HepG2 (cell line): ENCODE measurements around the gene MYO3A. TPM values are rescaled to one million over a fixed set of nuclear protein-coding genes. Genes with fewer than 3 reads are reported as not detected.

Experiments used
- ATAC-seq: fragments of 200-7000 bp; cut with Tn5 transposase; 3 replicates; pipeline ENCODE4 v1.9.1; 2020; ENCODE audit warnings: mild to moderate bottlenecking, moderate library complexity
- BruUV-seq: library from RNA; stranded (reverse); fragments of 400-500 nt; replicated peaks from 2 replicates; lab custom pipeline; 2021; lab: Mats Ljungman, UMichigan
- CTCF ChIA-PET: fragments of 300-600 bp; formaldehyde crosslinking; extraction: SDS; loops from one replicate; lab custom pipeline; 2021; ENCODE audit warnings: low total read pairs, inconsistent platforms, low intra/inter-chr PET ratio; lab: Yijun Ruan, JAX
- POLR2A ChIA-PET: fragments of 350-600 bp; sonication (Branson Sonifier 250); formaldehyde crosslinking; loops from one replicate; lab custom pipeline; 2020; ENCODE audit warnings: antibody characterized with exemption, inconsistent platforms; lab: Yijun Ruan, JAX
- DNase-seq: peaks from one replicate; pipeline ENCODE4 v3.0.0-alpha.2; 2015; ENCODE audit warnings: low spot score
- FAIRE-seq: peaks from 3 replicates; lab custom pipeline; 2011; peaks lifted over from hg19 to GRCh38; lab: Jason Lieb, UNC
- H2AFZ ChIP-seq: one replicate; pipeline ENCODE4 v1.6.1; 2011; ENCODE audit warnings: low read length, inconsistent platforms
- H3K27ac ChIP-seq: fragments of 300-600 bp; 3 replicates; pipeline ENCODE4 v1.8.0; 2011; ENCODE audit warnings: mixed run types, mild to moderate bottlenecking, mixed read lengths, low read length, inconsistent platforms; ENCODE audit not compliant: insufficient read depth; ENCODE audit errors: extremely low read length
- H3K27me3 ChIP-seq, 2 experiments: fragments of 200-600 bp in 1 of 2; 2 replicates in 1 of 2; 3 replicates in 1 of 2; pipeline versions ENCODE4 v1.6.0 to v1.8.0; 2011; ENCODE audit warnings: low read length in 2 of 2, mild to moderate bottlenecking in 2 of 2, moderate library complexity in 2 of 2, inconsistent platforms in 1 of 2; ENCODE audit not compliant: insufficient read depth in 2 of 2, control insufficient read depth in 1 of 2
- H3K36me3 ChIP-seq, 2 experiments: fragments of 200-600 bp in 1 of 2; replicated peaks in 1 of 2; 2 replicates in 1 of 2; 3 replicates in 1 of 2; pipeline versions ENCODE4 v1.5.1 to v1.8.0; 2011; ENCODE audit warnings: low read length in 2 of 2, inconsistent platforms in 1 of 2; ENCODE audit not compliant: insufficient read depth in 2 of 2, control insufficient read depth in 1 of 2
- H3K4me1 ChIP-seq: 2 replicates; pipeline ENCODE4 v1.5.1; 2012; ENCODE audit warnings: low read length, inconsistent platforms; ENCODE audit not compliant: insufficient read depth
- H3K4me2 ChIP-seq: 2 replicates; pipeline ENCODE4 v1.6.0; 2011; ENCODE audit warnings: low read depth, low read length, inconsistent platforms
- H3K4me3 ChIP-seq, 3 experiments: fragments of 200-600 bp in 1 of 3; sonication (generic), shearing (Covaris generic) in 1 of 3; replicated peaks in 1 of 3; 2 replicates each; pipeline ENCODE4 v1.5.1; 2011 to 2016; ENCODE audit warnings: low read length in 3 of 3, inconsistent platforms in 2 of 3, low read depth in 2 of 3, mild to moderate bottlenecking in 2 of 3, control low read depth in 1 of 3, mixed read lengths in 1 of 3; ENCODE audit not compliant: insufficient read depth in 1 of 3
- H3K79me2 ChIP-seq: one replicate; pipeline ENCODE4 v1.6.1; 2011; ENCODE audit warnings: low read length, inconsistent platforms; ENCODE audit not compliant: insufficient read depth
- H3K9ac ChIP-seq: 2 replicates; pipeline ENCODE4 v1.6.0; 2011; ENCODE audit warnings: mild to moderate bottlenecking, low read depth, low read length, inconsistent platforms; ENCODE audit not compliant: insufficient read depth
- H3K9me3 ChIP-seq: 2 replicates; pipeline ENCODE4 v1.5.1; 2012; ENCODE audit warnings: mild to moderate bottlenecking, low read length
- H4K20me1 ChIP-seq: 2 replicates; pipeline ENCODE4 v1.6.0; 2011; ENCODE audit warnings: inconsistent platforms, mild to moderate bottlenecking, low read length, moderate library complexity; ENCODE audit not compliant: insufficient read depth
- GPN1 ChIP-seq: sonication (generic); formaldehyde crosslinking; IDR thresholded peaks from 2 replicates; pipeline ENCODE4 v1.5.1; 2020; ENCODE audit warnings: missing genetic modification reagents, borderline replicate concordance
- IKZF1 ChIP-seq: fragments of 450-650 bp; IDR thresholded peaks from 2 replicates; pipeline ENCODE4 v1.7.1; 2016
- JUND ChIP-seq: sonication (generic); formaldehyde crosslinking; IDR thresholded peaks from 2 replicates; pipeline ENCODE4 v1.8.0; 2022; ENCODE audit warnings: mild to moderate bottlenecking, missing genetic modification reagents
- MTF1 ChIP-seq: sonication (generic); formaldehyde crosslinking; IDR thresholded peaks from 2 replicates; pipeline ENCODE4 v1.5.0; 2020; ENCODE audit warnings: missing genetic modification reagents
- MYNN ChIP-seq: sonication (generic); formaldehyde crosslinking; IDR thresholded peaks from 2 replicates; pipeline ENCODE4 v1.4.0; 2020; ENCODE audit warnings: mild to moderate bottlenecking, low read depth, missing genetic modification reagents
- NFRKB ChIP-seq: fragments of 450-650 bp; IDR thresholded peaks from 2 replicates; pipeline ENCODE4 v1.6.1; 2017
- RFXANK ChIP-seq: IDR thresholded peaks from 2 replicates; pipeline ENCODE4 v1.6.1; 2016
- TRIM24 ChIP-seq: sonication (generic); formaldehyde crosslinking; IDR thresholded peaks from 2 replicates; pipeline ENCODE4 v1.8.0; 2022; ENCODE audit warnings: mild to moderate bottlenecking, missing genetic modification reagents
- ZFP82 ChIP-seq: sonication (generic); formaldehyde crosslinking; IDR thresholded peaks from 2 replicates; pipeline ENCODE4 v1.5.1; 2020; ENCODE audit warnings: mild to moderate bottlenecking, missing genetic modification reagents, borderline replicate concordance
- ZNF326 ChIP-seq: sonication (generic); formaldehyde crosslinking; IDR thresholded peaks from 2 replicates; pipeline ENCODE4 v1.4.0; 2020; ENCODE audit warnings: missing genetic modification reagents, borderline replicate concordance
- in situ Hi-C: cut with HindIII; loops from 2 replicates; pipeline ENCODE4 v1.10.0; 2017; ENCODE audit warnings: low pct_unique_long_range_greater_than_20kb; ENCODE audit not compliant: extremely low pct_ligation_motif_present
- intact Hi-C: fragments of 100-400 bp; cut with micrococcal nuclease; formaldehyde crosslinking; loops from one replicate; pipeline ENCODE4 v1.10.0; 2022; ENCODE audit not compliant: unreplicated experiment
- polyA plus RNA-seq, 8 experiments: library from polyadenylated mRNA; depleted of rRNA in 3 of 8; stranded (reverse) in 7 of 8; unstranded in 1 of 8; fragments of >200 nt; fragmentation: Illumina TruSeq in 4 of 8; extraction: Trizol in 4 of 8; gene quantifications; 2 replicates each; pipeline versions ENCODE4 v1.2.1 to v1.2.3, GENCODE V29; 2011 to 2016; ENCODE audit warnings: low read depth in 4 of 8, missing spikeins in 1 of 8, mixed read lengths in 1 of 8; ENCODE audit not compliant: insufficient read depth in 1 of 8
- total RNA-seq, 5 experiments: library from RNA; depleted of rRNA; stranded (reverse); fragments of >200 nt; fragmentation: Illumina TruSeq; extraction: Trizol; gene quantifications; 2 replicates each; pipeline ENCODE4 v1.2.3, GENCODE V29; 2016; ENCODE audit warnings: low read depth in 1 of 5
- TF ChIP-seq, protein P1 (sequence below): IDR thresholded peaks from 2 replicates; pipeline ENCODE4 v1.6.1; 2018; ENCODE audit warnings: missing genetic modification reagents
- TF ChIP-seq, protein P2 (sequence below): sonication (generic); formaldehyde crosslinking; IDR thresholded peaks from 2 replicates; pipeline ENCODE4 v1.4.0; 2020; ENCODE audit warnings: missing genetic modification reagents
- TF ChIP-seq, protein P3 (sequence below): sonication (generic); formaldehyde crosslinking; IDR thresholded peaks from 2 replicates; pipeline ENCODE4 v1.4.0; 2020; ENCODE audit warnings: mild to moderate bottlenecking, missing genetic modification reagents
- TF ChIP-seq, protein P4 (sequence below): sonication (generic); formaldehyde crosslinking; IDR thresholded peaks from 2 replicates; pipeline ENCODE4 v1.5.0; 2020; ENCODE audit warnings: mild to moderate bottlenecking, missing genetic modification reagents
- TF ChIP-seq, protein P5 (sequence below): sonication (generic); formaldehyde crosslinking; IDR thresholded peaks from 2 replicates; pipeline ENCODE4 v1.4.0; 2020; ENCODE audit warnings: mild to moderate bottlenecking, missing genetic modification reagents

MYO3A gene
- total and polyA plus RNA-seq, 2 of the 13 experiments (the other 11 are each of a cell fraction or from before 2014, with no cell fraction given): not detected

DNA sequence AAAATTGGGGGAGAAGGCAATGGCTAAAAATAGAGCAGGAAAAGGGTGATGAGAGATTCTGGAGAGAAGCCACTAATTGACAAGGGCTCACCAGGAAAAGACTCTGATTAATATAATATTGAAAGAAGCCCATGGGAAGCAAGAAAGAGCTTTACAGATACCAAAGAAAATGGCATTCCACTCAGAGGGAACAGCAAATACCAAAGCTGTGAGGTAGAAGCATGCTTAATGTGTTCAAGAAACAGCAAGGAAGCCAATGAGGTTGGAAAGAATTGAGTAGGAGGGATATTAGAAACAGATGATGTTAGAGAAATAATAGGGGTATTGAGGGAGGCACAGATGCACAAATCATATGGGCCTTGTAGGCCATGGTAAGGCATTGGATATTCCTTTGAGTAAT, 130.1 kb downstream of the MYO3A start:
- FAIRE-seq (no peak), DNase-seq (no peak), ATAC-seq (no peak)
- no peaks in the 10 kb centered on the region for H3K9me3 ChIP-seq
- no peaks in the 10 kb centered on the region for H3K4me1 ChIP-seq
- intact Hi-C loops (no loop called here), in situ Hi-C loops (no loop called here)
- no peak overlapping the region for H3K4me2 ChIP-seq
- H2AFZ ChIP-seq: no peak overlapping the region
- no peaks in the 10 kb centered on the region for H3K36me3 ChIP-seq
- ChIA-PET CTCF (no interaction called here), POLR2A (no interaction called here)
- H3K27ac ChIP-seq: no peak overlapping the region
- BruUV-seq: no TSS peak
- no peak overlapping the region for H3K9ac ChIP-seq
- H3K27me3 ChIP-seq: no peaks in the 10 kb centered on the region; a peak in 1 of 5 replicates
- no peaks in the 10 kb centered on the region for H3K79me2 ChIP-seq
- H4K20me1 ChIP-seq: no peaks in the 10 kb centered on the region
- no peak overlapping the region for H3K4me3 ChIP-seq
- TF ChIP-seq IKZF1 (no peak), MTF1 (no peak), GPN1 (CRISPR knock-in tag) (no peak), NFRKB (no peak), MYNN (CRISPR knock-in tag) (no peak), TRIM24 (CRISPR knock-in tag) (no peak), ZNF326 (CRISPR knock-in tag) (no peak), ZFP82 (CRISPR knock-in tag) (no peak), RFXANK (CRISPR knock-in tag) (no peak), JUND (CRISPR knock-in tag) (no peak)
- TF ChIP-seq, protein P1, sequence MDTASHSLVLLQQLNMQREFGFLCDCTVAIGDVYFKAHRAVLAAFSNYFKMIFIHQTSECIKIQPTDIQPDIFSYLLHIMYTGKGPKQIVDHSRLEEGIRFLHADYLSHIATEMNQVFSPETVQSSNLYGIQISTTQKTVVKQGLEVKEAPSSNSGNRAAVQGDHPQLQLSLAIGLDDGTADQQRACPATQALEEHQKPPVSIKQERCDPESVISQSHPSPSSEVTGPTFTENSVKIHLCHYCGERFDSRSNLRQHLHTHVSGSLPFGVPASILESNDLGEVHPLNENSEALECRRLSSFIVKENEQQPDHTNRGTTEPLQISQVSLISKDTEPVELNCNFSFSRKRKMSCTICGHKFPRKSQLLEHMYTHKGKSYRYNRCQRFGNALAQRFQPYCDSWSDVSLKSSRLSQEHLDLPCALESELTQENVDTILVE (CRISPR knock-in tag): no peak
- TF ChIP-seq, protein P2, sequence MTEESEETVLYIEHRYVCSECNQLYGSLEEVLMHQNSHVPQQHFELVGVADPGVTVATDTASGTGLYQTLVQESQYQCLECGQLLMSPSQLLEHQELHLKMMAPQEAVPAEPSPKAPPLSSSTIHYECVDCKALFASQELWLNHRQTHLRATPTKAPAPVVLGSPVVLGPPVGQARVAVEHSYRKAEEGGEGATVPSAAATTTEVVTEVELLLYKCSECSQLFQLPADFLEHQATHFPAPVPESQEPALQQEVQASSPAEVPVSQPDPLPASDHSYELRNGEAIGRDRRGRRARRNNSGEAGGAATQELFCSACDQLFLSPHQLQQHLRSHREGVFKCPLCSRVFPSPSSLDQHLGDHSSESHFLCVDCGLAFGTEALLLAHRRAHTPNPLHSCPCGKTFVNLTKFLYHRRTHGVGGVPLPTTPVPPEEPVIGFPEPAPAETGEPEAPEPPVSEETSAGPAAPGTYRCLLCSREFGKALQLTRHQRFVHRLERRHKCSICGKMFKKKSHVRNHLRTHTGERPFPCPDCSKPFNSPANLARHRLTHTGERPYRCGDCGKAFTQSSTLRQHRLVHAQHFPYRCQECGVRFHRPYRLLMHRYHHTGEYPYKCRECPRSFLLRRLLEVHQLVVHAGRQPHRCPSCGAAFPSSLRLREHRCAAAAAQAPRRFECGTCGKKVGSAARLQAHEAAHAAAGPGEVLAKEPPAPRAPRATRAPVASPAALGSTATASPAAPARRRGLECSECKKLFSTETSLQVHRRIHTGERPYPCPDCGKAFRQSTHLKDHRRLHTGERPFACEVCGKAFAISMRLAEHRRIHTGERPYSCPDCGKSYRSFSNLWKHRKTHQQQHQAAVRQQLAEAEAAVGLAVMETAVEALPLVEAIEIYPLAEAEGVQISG: no peak
- TF ChIP-seq, protein P3, sequence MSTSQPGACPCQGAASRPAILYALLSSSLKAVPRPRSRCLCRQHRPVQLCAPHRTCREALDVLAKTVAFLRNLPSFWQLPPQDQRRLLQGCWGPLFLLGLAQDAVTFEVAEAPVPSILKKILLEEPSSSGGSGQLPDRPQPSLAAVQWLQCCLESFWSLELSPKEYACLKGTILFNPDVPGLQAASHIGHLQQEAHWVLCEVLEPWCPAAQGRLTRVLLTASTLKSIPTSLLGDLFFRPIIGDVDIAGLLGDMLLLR (CRISPR knock-in tag): no peak
- TF ChIP-seq, protein P4, sequence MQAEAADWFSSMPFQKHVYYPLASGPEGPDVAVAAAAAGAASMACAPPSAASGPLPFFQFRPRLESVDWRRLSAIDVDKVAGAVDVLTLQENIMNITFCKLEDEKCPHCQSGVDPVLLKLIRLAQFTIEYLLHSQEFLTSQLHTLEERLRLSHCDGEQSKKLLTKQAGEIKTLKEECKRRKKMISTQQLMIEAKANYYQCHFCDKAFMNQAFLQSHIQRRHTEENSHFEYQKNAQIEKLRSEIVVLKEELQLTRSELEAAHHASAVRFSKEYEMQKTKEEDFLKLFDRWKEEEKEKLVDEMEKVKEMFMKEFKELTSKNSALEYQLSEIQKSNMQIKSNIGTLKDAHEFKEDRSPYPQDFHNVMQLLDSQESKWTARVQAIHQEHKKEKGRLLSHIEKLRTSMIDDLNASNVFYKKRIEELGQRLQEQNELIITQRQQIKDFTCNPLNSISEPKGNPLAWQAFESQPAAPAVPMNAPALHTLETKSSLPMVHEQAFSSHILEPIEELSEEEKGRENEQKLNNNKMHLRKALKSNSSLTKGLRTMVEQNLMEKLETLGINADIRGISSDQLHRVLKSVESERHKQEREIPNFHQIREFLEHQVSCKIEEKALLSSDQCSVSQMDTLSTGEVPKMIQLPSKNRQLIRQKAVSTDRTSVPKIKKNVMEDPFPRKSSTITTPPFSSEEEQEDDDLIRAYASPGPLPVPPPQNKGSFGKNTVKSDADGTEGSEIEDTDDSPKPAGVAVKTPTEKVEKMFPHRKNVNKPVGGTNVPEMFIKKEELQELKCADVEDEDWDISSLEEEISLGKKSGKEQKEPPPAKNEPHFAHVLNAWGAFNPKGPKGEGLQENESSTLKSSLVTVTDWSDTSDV (CRISPR knock-in tag): no peak
- TF ChIP-seq, protein P5, sequence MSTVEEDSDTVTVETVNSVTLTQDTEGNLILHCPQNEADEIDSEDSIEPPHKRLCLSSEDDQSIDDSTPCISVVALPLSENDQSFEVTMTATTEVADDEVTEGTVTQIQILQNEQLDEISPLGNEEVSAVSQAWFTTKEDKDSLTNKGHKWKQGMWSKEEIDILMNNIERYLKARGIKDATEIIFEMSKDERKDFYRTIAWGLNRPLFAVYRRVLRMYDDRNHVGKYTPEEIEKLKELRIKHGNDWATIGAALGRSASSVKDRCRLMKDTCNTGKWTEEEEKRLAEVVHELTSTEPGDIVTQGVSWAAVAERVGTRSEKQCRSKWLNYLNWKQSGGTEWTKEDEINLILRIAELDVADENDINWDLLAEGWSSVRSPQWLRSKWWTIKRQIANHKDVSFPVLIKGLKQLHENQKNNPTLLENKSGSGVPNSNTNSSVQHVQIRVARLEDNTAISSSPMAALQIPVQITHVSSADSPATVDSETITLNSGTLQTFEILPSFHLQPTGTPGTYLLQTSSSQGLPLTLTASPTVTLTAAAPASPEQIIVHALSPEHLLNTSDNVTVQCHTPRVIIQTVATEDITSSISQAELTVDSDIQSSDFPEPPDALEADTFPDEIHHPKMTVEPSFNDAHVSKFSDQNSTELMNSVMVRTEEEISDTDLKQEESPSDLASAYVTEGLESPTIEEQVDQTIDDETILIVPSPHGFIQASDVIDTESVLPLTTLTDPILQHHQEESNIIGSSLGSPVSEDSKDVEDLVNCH (CRISPR knock-in tag): no peak
